Gastroesophageal sphincter (tissue), 4 donors: Measurements from ENCODE around the gene RAET1G. TPM values are rescaled to one million over a fixed set of nuclear protein-coding genes. Genes with fewer than 3 reads are reported as not detected.
A peak's percentile ranks its signal among the peaks of the same experiment; 100 is the strongest.

Experiments used
- ATAC-seq: fragments of 150-250 bp; one replicate; pipeline ENCODE4 v1.9.1; 2016; ENCODE audit warnings: mild to moderate bottlenecking, moderate library complexity
- H3K27ac ChIP-seq, 4 donors: fragments of 200-600 bp; sonication (generic) in 3 of 4; 1 replicate in 3 of 4; 2 replicates in 1 of 4; pipeline ENCODE4 v1.5.1; 2016 to 2019
- H3K27me3 ChIP-seq: fragments of 200-600 bp; sonication (generic); one replicate; pipeline ENCODE4 v1.5.1; 2019
- H3K36me3 ChIP-seq, 2 donors: fragments of 200-600 bp; sonication (generic); one replicate each; pipeline ENCODE4 v1.5.1; 2019; ENCODE audit warnings: control low read depth in 1 of 2
- H3K4me1 ChIP-seq, 3 donors: fragments of 200-600 bp; sonication (generic); 1 replicate in 2 of 3; 2 replicates in 1 of 3; pipeline ENCODE4 v1.5.1; 2016 to 2019; ENCODE audit warnings: control low read depth in 2 of 3
- H3K4me3 ChIP-seq, 2 donors: fragments of 200-600 bp; sonication (generic); one replicate each; pipeline ENCODE4 v1.5.1; 2019; ENCODE audit warnings: mild to moderate bottlenecking in 1 of 2, moderate library complexity in 1 of 2
- H3K9me3 ChIP-seq, 3 donors: fragments of 200-600 bp; sonication (generic); one replicate each; pipeline ENCODE4 v1.5.1; 2017 to 2019; ENCODE audit warnings: control low read depth in 2 of 3
- EP300 ChIP-seq: sonication (generic); formaldehyde crosslinking; IDR thresholded peaks from one replicate; pipeline ENCODE4 v1.6.1; 2017; ENCODE audit warnings: antibody characterized with exemption, mild to moderate bottlenecking
- POLR2A ChIP-seq, 2 donors: fragments of 450-650 bp; IDR thresholded peaks; one replicate each; pipeline ENCODE4 v1.6.1; 2017; ENCODE audit warnings: antibody characterized with exemption in 2 of 2, mild to moderate bottlenecking in 2 of 2, moderate library complexity in 1 of 2
- POLR2AphosphoS5 ChIP-seq: sonication (generic); formaldehyde crosslinking; IDR thresholded peaks from one replicate; pipeline ENCODE4 v1.6.1; 2017; ENCODE audit warnings: antibody characterized with exemption
- WGBS, 2 donors: methylation state at CpG; one replicate each; pipeline ENCODE4 v1.1.5; 2018; ENCODE audit warnings: low coverage in 1 of 2; 5-methylcytosine and 5-hydroxymethylcytosine counted together
- total RNA-seq, 4 donors: library from RNA; depleted of rRNA; stranded (reverse); fragments of >200 nt; gene quantifications; one replicate each; pipeline ENCODE4 v1.1.0, GENCODE V29; 2016
- TF ChIP-seq, protein P1 (sequence below), 4 experiments: fragments of 200-600 bp in 2 of 4; fragments of 450-650 bp in 2 of 4; sonication (generic) in 1 of 4; IDR thresholded peaks; one replicate each; pipeline ENCODE4 v1.5.1; 2017 to 2019; ENCODE audit warnings: antibody characterized with exemption in 4 of 4, mild to moderate bottlenecking in 2 of 4, moderate library complexity in 2 of 4

RAET1G gene
- total RNA-seq, 4 donors from 2014 or later, result 1.4 TPM; not detected in 3

GRCh38 chr6:149936743-149937142 lies 13.8 kb upstream of the RAET1G start:
- Histone ChIP-seq H3K4me3 (no peak overlapping the region), H3K36me3 (no peaks in the 10 kb centered on the region), H3K9me3 (no peaks in the 10 kb centered on the region), H3K4me1 (peaks cover 0 to 26% (median 17%) of the 10 kb centered on the region in 3 donors), H3K27ac (no peak overlapping the region), H3K27me3 (peaks cover 98% of the 10 kb centered on the region)
- TF ChIP-seq EP300 (no peak), POLR2AphosphoS5 (no peak)
- TF ChIP-seq, protein P1, sequence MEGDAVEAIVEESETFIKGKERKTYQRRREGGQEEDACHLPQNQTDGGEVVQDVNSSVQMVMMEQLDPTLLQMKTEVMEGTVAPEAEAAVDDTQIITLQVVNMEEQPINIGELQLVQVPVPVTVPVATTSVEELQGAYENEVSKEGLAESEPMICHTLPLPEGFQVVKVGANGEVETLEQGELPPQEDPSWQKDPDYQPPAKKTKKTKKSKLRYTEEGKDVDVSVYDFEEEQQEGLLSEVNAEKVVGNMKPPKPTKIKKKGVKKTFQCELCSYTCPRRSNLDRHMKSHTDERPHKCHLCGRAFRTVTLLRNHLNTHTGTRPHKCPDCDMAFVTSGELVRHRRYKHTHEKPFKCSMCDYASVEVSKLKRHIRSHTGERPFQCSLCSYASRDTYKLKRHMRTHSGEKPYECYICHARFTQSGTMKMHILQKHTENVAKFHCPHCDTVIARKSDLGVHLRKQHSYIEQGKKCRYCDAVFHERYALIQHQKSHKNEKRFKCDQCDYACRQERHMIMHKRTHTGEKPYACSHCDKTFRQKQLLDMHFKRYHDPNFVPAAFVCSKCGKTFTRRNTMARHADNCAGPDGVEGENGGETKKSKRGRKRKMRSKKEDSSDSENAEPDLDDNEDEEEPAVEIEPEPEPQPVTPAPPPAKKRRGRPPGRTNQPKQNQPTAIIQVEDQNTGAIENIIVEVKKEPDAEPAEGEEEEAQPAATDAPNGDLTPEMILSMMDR (IDR thresholded peaks at IDR 0.05), result no peak
- ATAC-seq, result no peak
- 43 to 50% methylated on average over 1 of the region's 2 CpGs for WGBS, 2 donors

DNA sequence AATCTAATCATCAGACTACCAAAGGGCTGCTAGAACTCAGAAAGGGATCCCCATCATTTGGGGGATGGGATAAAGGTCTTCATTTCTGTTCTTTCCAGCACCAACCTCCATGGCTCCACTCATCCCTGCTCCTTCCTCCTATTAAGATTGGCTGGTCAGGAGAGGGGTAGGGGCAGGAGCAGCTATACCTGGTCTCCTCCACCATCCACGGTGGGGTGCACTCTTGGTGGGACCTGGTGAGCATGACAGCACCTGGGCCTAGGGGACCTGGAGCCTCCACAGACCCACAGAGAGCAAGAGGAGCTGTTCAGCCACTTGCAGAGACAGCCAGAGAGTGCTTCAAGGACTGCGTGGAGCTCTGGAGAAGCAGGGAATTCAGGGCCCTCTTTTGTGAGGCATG lies 12.7 kb upstream of the RAET1G start:
- WGBS, 2 donors, result 80 to 88% methylated on average over 1 of the region's 2 CpGs

DNA sequence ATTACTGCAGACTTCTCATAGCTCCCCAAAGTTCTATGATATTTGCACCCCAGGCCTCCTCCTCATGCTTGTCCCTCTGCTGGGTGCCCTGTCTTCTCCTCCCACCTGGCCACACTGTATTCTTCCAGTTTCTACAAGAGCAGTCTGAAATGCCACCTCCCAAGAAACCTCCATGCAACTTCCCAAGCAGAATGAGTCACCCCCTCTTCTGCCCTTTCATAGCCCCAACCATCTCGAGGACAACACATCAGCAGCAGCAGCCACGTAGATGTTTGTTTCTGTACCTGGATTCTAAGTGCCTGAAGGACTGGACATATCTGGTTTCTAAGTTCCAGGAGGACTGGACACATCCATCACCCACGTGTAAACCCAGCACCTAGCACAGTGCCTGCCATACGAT lies 12.3 kb upstream of the RAET1G start:
- H3K9me3 ChIP-seq, result no peaks in the 10 kb centered on the region
- no peak for ATAC-seq
- no peak overlapping the region for H3K4me3 ChIP-seq
- H3K4me1 ChIP-seq, result peaks cover 0 to 14% (median 11%) of the 10 kb centered on the region in 3 donors
- TF ChIP-seq POLR2A (IDR thresholded peaks at IDR 0.05) (no peak), EP300 (no peak), POLR2AphosphoS5 (no peak)
- TF ChIP-seq, protein P1 (IDR thresholded peaks at IDR 0.05), result no peak
- H3K27ac ChIP-seq, result no peak overlapping the region
- 70% methylated on average over 2 of the region's 4 CpGs; no CpG with 5 or more reads in 1 of the 2 donors for WGBS, 2 donors
- H3K27me3 ChIP-seq, result peaks cover 98% of the 10 kb centered on the region
- H3K36me3 ChIP-seq, result no peaks in the 10 kb centered on the region

More for the DNA sequence above, 12.7 kb upstream of the RAET1G start:
- ATAC-seq, result no peak
- Histone ChIP-seq H3K4me1 (peaks cover 0 to 15% (median 11%) of the 10 kb centered on the region in 3 donors), H3K9me3 (no peaks in the 10 kb centered on the region), H3K4me3 (no peak overlapping the region), H3K27ac (no peak overlapping the region), H3K27me3 (peaks cover 98% of the 10 kb centered on the region), H3K36me3 (no peaks in the 10 kb centered on the region)
- TF ChIP-seq POLR2A (IDR thresholded peaks at IDR 0.05), result no peak
- no peak for TF ChIP-seq POLR2AphosphoS5

DNA sequence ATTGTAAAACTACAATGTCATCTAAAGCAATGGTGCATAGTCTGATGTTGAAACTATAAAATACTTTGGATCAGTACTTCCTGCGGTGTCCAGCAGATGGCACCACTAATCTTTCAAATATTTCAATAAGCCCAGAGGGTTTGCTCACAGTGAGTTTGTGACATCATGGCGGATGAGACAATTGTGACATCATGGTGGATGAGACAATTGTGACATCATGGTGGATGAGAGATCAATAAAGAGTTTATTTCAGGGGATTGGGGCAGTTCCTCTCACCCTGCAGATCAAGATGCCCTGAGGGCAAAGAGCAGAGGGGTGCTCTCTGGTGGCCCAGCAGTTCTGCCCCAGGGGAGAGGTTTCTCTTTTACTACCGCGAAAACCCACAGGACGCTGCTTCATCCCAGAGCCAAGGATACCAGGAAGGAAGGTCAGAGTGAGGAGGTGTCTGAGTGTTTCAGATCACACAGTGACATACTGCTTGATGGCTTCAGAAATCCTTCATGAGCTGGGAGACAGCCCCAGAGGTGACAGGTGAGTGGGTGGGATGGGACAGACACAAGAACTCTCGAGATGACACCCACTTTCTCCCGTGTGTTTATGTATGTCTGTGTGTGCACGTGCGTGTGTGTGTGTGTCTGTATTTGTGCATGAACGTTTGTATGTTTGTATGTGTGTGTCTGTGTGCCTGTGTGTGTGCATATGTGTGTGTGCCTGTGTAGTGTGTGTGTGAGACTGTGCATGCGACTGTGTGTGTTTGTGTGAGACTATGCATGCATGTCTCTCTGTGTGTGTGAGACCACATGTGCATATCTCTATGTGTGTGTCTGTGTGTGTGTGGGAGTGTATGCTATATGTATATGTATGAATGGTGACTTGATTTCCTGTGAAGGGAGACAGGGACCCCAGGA lies 11.6 kb upstream of the RAET1G start:
- no peak overlapping the region for H3K4me3 ChIP-seq
- peaks cover 98% of the 10 kb centered on the region for H3K27me3 ChIP-seq
- no peaks in the 10 kb centered on the region for H3K36me3 ChIP-seq
- no peak overlapping the region for H3K27ac ChIP-seq
- H3K9me3 ChIP-seq, result no peaks in the 10 kb centered on the region
- peaks cover 0 to 14% (median 11%) of the 10 kb centered on the region in 3 donors for H3K4me1 ChIP-seq
- TF ChIP-seq POLR2AphosphoS5, result peak; percentile 27
- TF ChIP-seq, protein P1 (IDR thresholded peaks at IDR 0.05), result peak; percentile 75 to 86 (median 82)
- no peak for TF ChIP-seq POLR2A (IDR thresholded peaks at IDR 0.05)
- WGBS, 2 donors, result 31 to 32% methylated on average over 6 to 7 of the region's 11 CpGs
- no peak for ATAC-seq

GRCh38 chr6:149933461-149933860 lies 10.5 kb upstream of the RAET1G start:
- no peak for ATAC-seq
- Histone ChIP-seq H3K27ac (no peak overlapping the region), H3K9me3 (no peaks in the 10 kb centered on the region), H3K27me3 (peaks cover 98% of the 10 kb centered on the region), H3K4me3 (no peak overlapping the region), H3K4me1 (peaks cover 0 to 5% (median 4%) of the 10 kb centered on the region in 3 donors), H3K36me3 (no peaks in the 10 kb centered on the region)
- WGBS, 2 donors, result 22 to 43% methylated on average over 2 to 3 of the region's 3 CpGs
- TF ChIP-seq POLR2A (IDR thresholded peaks at IDR 0.05) (no peak), EP300 (no peak)
- TF ChIP-seq, protein P1 (IDR thresholded peaks at IDR 0.05), result no peak
